Measurements from ENCODE around the gene COL27A1. TPM values are rescaled to one million over a fixed set of nuclear protein-coding genes. Genes with fewer than 3 reads are reported as not detected.

The COL27A1 gene
- total RNA-seq, 4 donors from 2014 or later = 1.0 to 5.7 (median 3.3) TPM

- ATAC-seq = no peak
- no peaks in the 10 kb centered on the region for H3K27me3 ChIP-seq
- peaks cover 0 to 25% (median 0%) of the 10 kb centered on the region in 3 donors for H3K4me1 ChIP-seq
- H3K36me3 ChIP-seq = no peaks in the 10 kb centered on the region
- TF ChIP-seq CTCF (IDR thresholded peaks at IDR 0.05) = no peak
- no peak for TF ChIP-seq POLR2AphosphoS5 (IDR thresholded peaks at IDR 0.05)
- no peak for TF ChIP-seq EP300 (IDR thresholded peaks at IDR 0.05)
- no peak for TF ChIP-seq POLR2A (IDR thresholded peaks at IDR 0.05)
- no peak overlapping the region for H3K4me3 ChIP-seq
- 77 to 78% methylated on average over 9 to 10 of the region's 11 CpGs for WGBS, 2 donors (ENCODE audit: low coverage in 1 of 2)
- no peak overlapping the region for H3K27ac ChIP-seq
- H3K9me3 ChIP-seq = no peaks in the 10 kb centered on the region
Observed at GRCh38 chr9:114225561-114226212, 70.3 kb downstream of the COL27A1 start.

- peaks cover 0 to 25% (median 0%) of the 10 kb centered on the region in 3 donors for H3K4me1 ChIP-seq
Observed at GRCh38 chr9:114226246-114227055, 71.1 kb downstream of the COL27A1 start.

GRCh38 chr9:114227288-114228015 lies 72.1 kb downstream of the COL27A1 start:
- H3K9me3 ChIP-seq = no peaks in the 10 kb centered on the region
- H3K27ac ChIP-seq = no peak overlapping the region
- H3K4me3 ChIP-seq = no peak overlapping the region
- peaks cover 0 to 25% (median 0%) of the 10 kb centered on the region in 3 donors for H3K4me1 ChIP-seq
- TF ChIP-seq CTCF (IDR thresholded peaks at IDR 0.05) (no peak), EP300 (IDR thresholded peaks at IDR 0.05) (no peak), POLR2A (IDR thresholded peaks at IDR 0.05) (no peak), POLR2AphosphoS5 (IDR thresholded peaks at IDR 0.05) (no peak)
- ATAC-seq = no peak
- no peaks in the 10 kb centered on the region for H3K27me3 ChIP-seq
- 73 to 89% methylated on average over 10 to 12 of the region's 16 CpGs for WGBS, 2 donors (ENCODE audit: low coverage in 1 of 2)
- no peaks in the 10 kb centered on the region for H3K36me3 ChIP-seq

More at GRCh38 chr9:114226246-114227055, 71.1 kb downstream of the COL27A1 start:
- no peaks in the 10 kb centered on the region for H3K36me3 ChIP-seq
- TF ChIP-seq EP300 (IDR thresholded peaks at IDR 0.05) (no peak), POLR2AphosphoS5 (IDR thresholded peaks at IDR 0.05) (no peak), CTCF (IDR thresholded peaks at IDR 0.05) (no peak), POLR2A (IDR thresholded peaks at IDR 0.05) (no peak)
- no peaks in the 10 kb centered on the region for H3K9me3 ChIP-seq
- no peak for ATAC-seq
- H3K27me3 ChIP-seq = no peaks in the 10 kb centered on the region
- H3K4me3 ChIP-seq = no peak overlapping the region
- H3K27ac ChIP-seq = no peak overlapping the region
- 85 to 92% methylated on average over 4 to 5 of the region's 10 CpGs for WGBS, 2 donors (ENCODE audit: low coverage in 1 of 2)

GRCh38 chr9:114228016-114228808 lies 72.9 kb downstream of the COL27A1 start:
- 80 to 81% methylated on average over 6 to 7 of the region's 17 CpGs for WGBS, 2 donors (ENCODE audit: low coverage in 1 of 2)
- no peak for ATAC-seq
- TF ChIP-seq CTCF (IDR thresholded peaks at IDR 0.05) = no peak
- TF ChIP-seq POLR2AphosphoS5 (IDR thresholded peaks at IDR 0.05) = no peak
- peaks cover 0 to 29% (median 0%) of the 10 kb centered on the region in 3 donors for H3K4me1 ChIP-seq
- H3K27ac ChIP-seq = no peak overlapping the region
- H3K27me3 ChIP-seq = no peaks in the 10 kb centered on the region
- no peaks in the 10 kb centered on the region for H3K9me3 ChIP-seq
- H3K4me3 ChIP-seq = no peak overlapping the region
- no peaks in the 10 kb centered on the region for H3K36me3 ChIP-seq
